Loucy (cell line): ENCODE measurements around the gene ALPP.

Experiments used
- CTCF ChIP-seq: fragments of 200-600 bp; sonication (generic); conservative IDR thresholded peaks from 2 replicates; pipeline ENCODE4 v1.5.1; 2014; ENCODE audit warnings: mild to moderate bottlenecking, antibody characterized with exemption, low read length
- EZH2phosphoT487 ChIP-seq: fragments of 200-600 bp; IDR thresholded peaks from 2 replicates; pipeline ENCODE4 v1.6.1; 2018; ENCODE audit warnings: antibody characterized with exemption, mild to moderate bottlenecking, moderate library complexity, borderline replicate concordance

GRCh38 chr2:232422051-232422450 lies 43.5 kb downstream of the ALPP start:
- TF ChIP-seq CTCF (no peak), EZH2phosphoT487 (no peak)
